ENCODE data around the gene TIMP4.

The TIMP4 gene

DNA sequence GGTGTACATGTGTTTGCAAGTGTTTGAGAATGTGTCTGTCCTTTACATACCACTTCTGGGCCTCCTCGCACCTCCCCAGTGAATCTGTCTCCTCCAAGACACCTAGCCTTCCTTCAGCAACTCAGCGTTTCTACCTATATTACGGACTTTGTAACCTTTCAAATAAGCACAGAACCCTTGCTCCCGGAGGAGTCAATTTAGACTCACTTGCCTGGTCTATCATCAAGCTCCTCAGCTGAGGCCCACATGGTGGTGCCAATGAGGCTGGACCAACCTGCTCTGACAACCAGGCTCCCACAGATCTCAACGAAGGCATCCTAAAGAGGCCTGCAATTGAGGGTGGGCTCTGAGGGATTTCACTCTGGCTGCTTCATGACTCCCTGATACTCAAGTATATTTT lies 32.8 kb upstream of the TIMP4 start:
- DNase-seq (ENCODE audit: extremely low read depth, low read depth): no peak
- TF ChIP-seq, protein P1, sequence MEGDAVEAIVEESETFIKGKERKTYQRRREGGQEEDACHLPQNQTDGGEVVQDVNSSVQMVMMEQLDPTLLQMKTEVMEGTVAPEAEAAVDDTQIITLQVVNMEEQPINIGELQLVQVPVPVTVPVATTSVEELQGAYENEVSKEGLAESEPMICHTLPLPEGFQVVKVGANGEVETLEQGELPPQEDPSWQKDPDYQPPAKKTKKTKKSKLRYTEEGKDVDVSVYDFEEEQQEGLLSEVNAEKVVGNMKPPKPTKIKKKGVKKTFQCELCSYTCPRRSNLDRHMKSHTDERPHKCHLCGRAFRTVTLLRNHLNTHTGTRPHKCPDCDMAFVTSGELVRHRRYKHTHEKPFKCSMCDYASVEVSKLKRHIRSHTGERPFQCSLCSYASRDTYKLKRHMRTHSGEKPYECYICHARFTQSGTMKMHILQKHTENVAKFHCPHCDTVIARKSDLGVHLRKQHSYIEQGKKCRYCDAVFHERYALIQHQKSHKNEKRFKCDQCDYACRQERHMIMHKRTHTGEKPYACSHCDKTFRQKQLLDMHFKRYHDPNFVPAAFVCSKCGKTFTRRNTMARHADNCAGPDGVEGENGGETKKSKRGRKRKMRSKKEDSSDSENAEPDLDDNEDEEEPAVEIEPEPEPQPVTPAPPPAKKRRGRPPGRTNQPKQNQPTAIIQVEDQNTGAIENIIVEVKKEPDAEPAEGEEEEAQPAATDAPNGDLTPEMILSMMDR (IDR thresholded peaks at IDR 0.05; ENCODE audit: low read depth, low read length, missing control alignments): no peak

GRCh38 chr3:12190832-12191231 lies 32.1 kb upstream of the TIMP4 start:
- no peak for DNase-seq (ENCODE audit: extremely low read depth, low read depth)
- TF ChIP-seq, protein P1 (IDR thresholded peaks at IDR 0.05; ENCODE audit: low read depth, low read length, missing control alignments): no peak
- no peak overlapping the region for H3K4me3 ChIP-seq (replicated peaks; ENCODE audit: low read depth, low read length)

More for the DNA sequence above, 32.8 kb upstream of the TIMP4 start:
- no peak overlapping the region for H3K4me3 ChIP-seq (replicated peaks; ENCODE audit: low read depth, low read length)

DNA sequence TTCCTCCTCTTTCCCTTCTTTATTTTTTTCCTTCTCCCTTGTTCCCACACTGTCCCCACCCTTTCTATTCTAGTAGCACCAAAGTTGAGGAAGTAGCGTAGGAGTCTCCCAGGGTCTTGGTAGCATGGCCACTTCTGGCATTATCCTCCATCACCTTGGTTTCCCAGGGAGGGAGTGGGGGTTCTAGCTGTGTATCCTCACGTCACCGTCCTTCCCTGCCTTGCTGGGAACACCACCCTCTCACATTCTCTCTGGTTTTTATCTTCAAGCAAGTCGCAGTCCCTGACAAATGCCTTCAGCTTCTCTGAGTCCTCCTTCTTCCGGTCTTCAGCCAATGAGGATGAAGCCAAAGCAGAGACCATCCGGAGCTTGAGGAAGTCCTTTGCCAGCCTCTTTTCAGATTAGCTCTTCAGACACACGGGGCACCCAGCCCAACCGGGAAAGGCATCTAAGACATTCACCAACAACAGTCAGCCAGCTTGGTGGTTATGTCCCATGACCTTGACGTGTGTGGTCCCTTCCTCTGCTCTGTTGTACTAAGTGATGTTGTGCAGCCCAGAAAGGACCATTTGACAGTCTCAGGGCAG lies 31.6 kb upstream of the TIMP4 start:
- TF ChIP-seq, protein P1 (IDR thresholded peaks at IDR 0.05; ENCODE audit: low read depth, low read length, missing control alignments): no peak
- no peak overlapping the region for H3K4me3 ChIP-seq (replicated peaks; ENCODE audit: low read depth, low read length)
- no peak for DNase-seq (ENCODE audit: extremely low read depth, low read depth)

- TF ChIP-seq, protein P1 (IDR thresholded peaks at IDR 0.05; ENCODE audit: low read depth, low read length, missing control alignments): no peak
- no peak overlapping the region for H3K4me3 ChIP-seq (replicated peaks; ENCODE audit: low read depth, low read length)
- DNase-seq (ENCODE audit: extremely low read depth, low read depth): no peak
Observed at GRCh38 chr3:12188681-12189287, 30.1 kb upstream of the TIMP4 start.

- no peak for DNase-seq (ENCODE audit: extremely low read depth, low read depth)
- TF ChIP-seq, protein P1 (IDR thresholded peaks at IDR 0.05; ENCODE audit: low read depth, low read length, missing control alignments): no peak
Observed at GRCh38 chr3:12188328-12188648, 29.6 kb upstream of the TIMP4 start.

GRCh38 chr3:12187448-12188327 lies 29.0 kb upstream of the TIMP4 start:
- H3K4me3 ChIP-seq (replicated peaks; ENCODE audit: low read depth, low read length): no peak overlapping the region
- no peak for DNase-seq (ENCODE audit: extremely low read depth, low read depth)
- TF ChIP-seq, protein P1 (IDR thresholded peaks at IDR 0.05; ENCODE audit: low read depth, low read length, missing control alignments): no peak

More at GRCh38 chr3:12188328-12188648, 29.6 kb upstream of the TIMP4 start:
- no peak overlapping the region for H3K4me3 ChIP-seq (replicated peaks; ENCODE audit: low read depth, low read length)
